GM12878 (cell line): Measurements from ENCODE around the gene OPRM1. TPM values are rescaled to one million over a fixed set of nuclear protein-coding genes. Genes with fewer than 3 reads are reported as not detected.

Experiments used
- ATAC-seq: fragments of 200-7000 bp; cut with Tn5 transposase; 3 replicates; pipeline ENCODE4 v1.9.1; 2020; ENCODE audit warnings: mild to moderate bottlenecking, moderate library complexity
- BruUV-seq: library from RNA; stranded (reverse); fragments of 400-500 nt; replicated peaks from 2 replicates; lab custom pipeline; 2021; lab: Mats Ljungman, UMichigan
- CTCF ChIA-PET: fragments of 300-600 bp; sonication (Branson Sonifier 250); formaldehyde crosslinking; extraction: SDS; loops from one replicate; lab custom pipeline; 2021; ENCODE audit warnings: inconsistent platforms; lab: Yijun Ruan, JAX
- POLR2A ChIA-PET: fragments of 350-600 bp; formaldehyde crosslinking; extraction: SDS; loops from one replicate; lab custom pipeline; 2021; ENCODE audit warnings: inconsistent platforms; lab: Charles Lee
- RAD21 ChIA-PET: fragments of 300-600 bp; sonication (Branson Sonifier 250); formaldehyde crosslinking; loops from one replicate; lab custom pipeline; 2023; ENCODE audit warnings: antibody characterized with exemption; ENCODE audit not compliant: unreplicated experiment; lab: Charles Lee
- SMC1A ChIA-PET: fragments of 300-600 bp; sonication (Branson Sonifier 250); formaldehyde crosslinking; loops from one replicate; lab custom pipeline; 2023; ENCODE audit not compliant: unreplicated experiment, uncharacterized antibody; lab: Charles Lee
- DNase-seq: peaks from one replicate; pipeline ENCODE4 v3.0.0-alpha.2; 2011; ENCODE audit warnings: low read depth, low spot score
- FAIRE-seq: peaks from 3 replicates; lab custom pipeline; 2011; peaks lifted over from hg19 to GRCh38; lab: Jason Lieb, UNC
- H2AFZ ChIP-seq: 2 replicates; pipeline ENCODE4 v1.6.0; 2011; ENCODE audit warnings: low read depth, low read length, control low read depth; ENCODE audit not compliant: control insufficient read depth
- H3K27ac ChIP-seq: 2 replicates; pipeline ENCODE4 v1.5.1; 2011; ENCODE audit warnings: control low read depth; ENCODE audit not compliant: control insufficient read depth, insufficient read depth
- H3K27me3 ChIP-seq, 2 experiments: replicated peaks in 1 of 2; 2 replicates each; pipeline versions ENCODE4 v1.6.0 to v1.6.1; 2011; ENCODE audit warnings: low read length in 1 of 2; ENCODE audit not compliant: control insufficient read depth in 2 of 2, insufficient read depth in 2 of 2
- H3K36me3 ChIP-seq, 2 experiments: 2 replicates each; pipeline ENCODE4 v1.5.1; 2011; ENCODE audit warnings: low read length in 1 of 2; ENCODE audit not compliant: control insufficient read depth in 2 of 2, insufficient read depth in 2 of 2
- H3K4me1 ChIP-seq: 2 replicates; pipeline ENCODE4 v1.6.1; 2011; ENCODE audit warnings: mild to moderate bottlenecking, low read length, moderate library complexity, mixed read lengths; ENCODE audit not compliant: control insufficient read depth, insufficient read depth
- H3K4me2 ChIP-seq: 2 replicates; pipeline ENCODE4 v1.6.0; 2011; ENCODE audit warnings: control low read depth; ENCODE audit not compliant: control insufficient read depth, insufficient read depth
- H3K4me3 ChIP-seq: fragments of 200-600 bp; sonication (generic); 2 replicates; pipeline ENCODE4 v1.5.1; 2016
- H3K79me2 ChIP-seq: 2 replicates; pipeline ENCODE4 v1.6.0; 2011; ENCODE audit warnings: low read length; ENCODE audit not compliant: control insufficient read depth, insufficient read depth
- H3K9ac ChIP-seq: 2 replicates; pipeline ENCODE4 v1.8.0; 2011; ENCODE audit warnings: low read length, control low read depth, mixed read lengths; ENCODE audit not compliant: control insufficient read depth, insufficient read depth
- H3K9me3 ChIP-seq: replicated peaks from 3 replicates; pipeline ENCODE4 v1.5.1; 2011; ENCODE audit warnings: mild to moderate bottlenecking, low read length; ENCODE audit not compliant: control insufficient read depth, insufficient read depth
- H4K20me1 ChIP-seq: 2 replicates; pipeline ENCODE4 v1.6.0; 2011; ENCODE audit not compliant: control insufficient read depth, insufficient read depth
- FOXK2 ChIP-seq: fragments of 450-650 bp; IDR thresholded peaks from 2 replicates; pipeline ENCODE4 v1.6.1; 2017; ENCODE audit warnings: mild to moderate bottlenecking, moderate library complexity
- KDM1A ChIP-seq: fragments of 200-600 bp; sonication (generic); IDR thresholded peaks from 2 replicates; pipeline ENCODE4 v1.6.1; 2016; ENCODE audit warnings: borderline replicate concordance
- NBN ChIP-seq: fragments of 450-650 bp; IDR thresholded peaks from 2 replicates; pipeline ENCODE4 v1.6.1; 2016
- NFXL1 ChIP-seq: fragments of 450-650 bp; IDR thresholded peaks from 2 replicates; pipeline ENCODE4 v1.6.1; 2017; ENCODE audit warnings: antibody characterized with exemption, mild to moderate bottlenecking, borderline replicate concordance
- NR2F1 ChIP-seq: fragments of 450-650 bp; conservative IDR thresholded peaks from 2 replicates; pipeline ENCODE4 v1.6.1; 2017; ENCODE audit warnings: mild to moderate bottlenecking
- PAX8 ChIP-seq: fragments of 450-650 bp; IDR thresholded peaks from 2 replicates; pipeline ENCODE4 v1.6.1; 2017; ENCODE audit warnings: mild to moderate bottlenecking, moderate library complexity
- PML ChIP-seq: IDR thresholded peaks from 2 replicates; pipeline ENCODE4 v1.6.1; 2012; ENCODE audit warnings: low read length, inconsistent platforms
- RAD21 ChIP-seq: IDR thresholded peaks from 2 replicates; pipeline ENCODE4 v1.6.1; 2011; ENCODE audit warnings: mild to moderate bottlenecking, low read depth, low read length, moderate library complexity; ENCODE audit not compliant: insufficient read depth
- RELB ChIP-seq: fragments of 450-650 bp; IDR thresholded peaks from 2 replicates; pipeline ENCODE4 v1.6.1; 2017; ENCODE audit warnings: low read depth, mild to moderate bottlenecking, moderate library complexity
- RFX5 ChIP-seq: IDR thresholded peaks from 2 replicates; pipeline ENCODE4 v1.6.1; 2011; ENCODE audit warnings: low read depth, low read length, improper control_type of control experiment
- SIN3A ChIP-seq: IDR thresholded peaks from 2 replicates; pipeline ENCODE4 v1.6.1; 2012; ENCODE audit warnings: low read depth, low read length, improper control_type of control experiment
- SMARCA5 ChIP-seq: fragments of 450-650 bp; IDR thresholded peaks from 2 replicates; pipeline ENCODE4 v1.6.1; 2017; ENCODE audit warnings: mild to moderate bottlenecking
- SREBF2 ChIP-seq: IDR thresholded peaks from 2 replicates; pipeline ENCODE4 v1.6.1; 2012; ENCODE audit warnings: mild to moderate bottlenecking, low read length
- SRF ChIP-seq, 2 experiments: IDR thresholded peaks; 2 replicates each; pipeline ENCODE4 v1.6.1; 2011; ENCODE audit warnings: low read depth in 2 of 2, low read length in 2 of 2, mild to moderate bottlenecking in 1 of 2, moderate library complexity in 1 of 2
- USF2 ChIP-seq: IDR thresholded peaks from 2 replicates; pipeline ENCODE4 v1.6.1; 2011; ENCODE audit warnings: low read depth, low read length, improper control_type of control experiment, borderline replicate concordance
- YBX1 ChIP-seq: fragments of 450-650 bp; IDR thresholded peaks from 2 replicates; pipeline ENCODE4 v1.6.1; 2016; ENCODE audit warnings: antibody characterized with exemption
- WGBS: methylation state at CpG from one replicate; pipeline ENCODE4 v1.1.6; 2016; ENCODE audit warnings: low lambda C conversion rate; ENCODE audit not compliant: insufficient replicate concordance, insufficient coverage; ENCODE audit errors: missing lambda C conversion rate; 5-methylcytosine and 5-hydroxymethylcytosine counted together
- in situ Hi-C: fragments of 300-500 bp; cut with MboI; formaldehyde crosslinking; loops from 9 replicates; pipeline ENCODE4 v1.14.3; 2018; ENCODE audit warnings: mixed read lengths
- intact Hi-C: fragments of 100-400 bp; cut with micrococcal nuclease; formaldehyde crosslinking; loops from one replicate; pipeline ENCODE4 v1.14.2; 2022; ENCODE audit not compliant: unreplicated experiment
- polyA plus RNA-seq, 11 experiments: library from polyadenylated mRNA; depleted of rRNA in 4 of 11; unstranded in 6 of 11; stranded (reverse) in 5 of 11; fragments of >200 nt; fragmentation: Nextera tagmentation in 4 of 11; fragmentation: Illumina TruSeq in 1 of 11; extraction: Ambion mirVana in 4 of 11; extraction: Trizol in 1 of 11; gene quantifications; 1 replicate in 1 of 11; 2 replicates in 10 of 11; pipeline versions ENCODE4 v1.2.1 to v1.2.3, GENCODE V29; 2011 to 2016; ENCODE audit warnings: inconsistent platforms in 2 of 11, missing spikeins in 2 of 11, low read depth in 1 of 11
- total RNA-seq, 4 experiments: library from RNA; depleted of rRNA in 3 of 4; stranded (reverse); fragments of >200 nt in 3 of 4; fragmentation: Illumina TruSeq in 1 of 4; extraction: Trizol in 1 of 4; gene quantifications; 2 replicates each; pipeline versions ENCODE4 v1.2.1 to v1.2.3, GENCODE V29; 2013 to 2021

OPRM1 gene
- total and polyA plus RNA-seq, 10 of the 15 experiments (the other 5 are each of a cell fraction or from before 2014, with no cell fraction given): not detected

- RAD21 ChIA-PET: interaction anchor here (1.1 kb wide), 1 partner anchor 74 kb away, joined by 3 read pairs; no protein-coding TSS in a partner anchor
- no peak for ATAC-seq
Measured at GRCh38 chr6:154202958-154203357, 163.9 kb downstream of the OPRM1 start.

GRCh38 chr6:154206141-154206540 lies 167.1 kb downstream of the OPRM1 start:
- BruUV-seq: no TSS peak
- Histone ChIP-seq H3K9ac (no peak overlapping the region), H3K27ac (no peak overlapping the region), H4K20me1 (no peaks in the 10 kb centered on the region), H3K4me1 (no peaks in the 10 kb centered on the region), H3K4me3 (no peak overlapping the region), H3K4me2 (no peak overlapping the region), H3K36me3 (peaks cover 12 to 20% of the 10 kb centered on the region in 2 experiments), H3K27me3 (no peaks in the 10 kb centered on the region), H3K79me2 (no peaks in the 10 kb centered on the region), H2AFZ (no peak overlapping the region), H3K9me3 (no peaks in the 10 kb centered on the region)
- WGBS: 47% methylated on average over 2 of the region's 2 CpGs
- ChIA-PET CTCF (interaction anchor here (2.0 kb wide), 1 partner anchor 10 kb away, joined by 4 read pairs; no protein-coding TSS in a partner anchor), POLR2A (no interaction called here), RAD21 (no interaction called here), SMC1A (interaction anchor here (1.3 kb wide), 1 partner anchor 74 kb away, joined by 3 read pairs; no protein-coding TSS in a partner anchor)
- intact Hi-C loops (no loop called here), in situ Hi-C loops (no loop called here)
- FAIRE-seq (no peak), ATAC-seq (no peak), DNase-seq (no peak)
- TF ChIP-seq NFXL1: no peak
- no peak for TF ChIP-seq PML
- no peak for TF ChIP-seq SREBF2
- no peak for TF ChIP-seq RELB
- TF ChIP-seq SRF (IDR thresholded peaks at IDR 0.05; ENCODE audit: low read depth in 2 of 2, low read length in 2 of 2): no peak
- no peak for TF ChIP-seq RAD21
- no peak for TF ChIP-seq RFX5
- TF ChIP-seq NBN: no peak
- TF ChIP-seq YBX1: no peak
- TF ChIP-seq KDM1A: no peak
- TF ChIP-seq NR2F1: no peak
- no peak for TF ChIP-seq SIN3A
- no peak for TF ChIP-seq USF2

More at GRCh38 chr6:154202958-154203357, 163.9 kb downstream of the OPRM1 start:
- DNase-seq (no peak), FAIRE-seq (no peak)
- Histone ChIP-seq H3K27ac (no peak overlapping the region), H4K20me1 (no peaks in the 10 kb centered on the region), H3K4me3 (no peak overlapping the region), H3K79me2 (no peaks in the 10 kb centered on the region), H2AFZ (no peak overlapping the region), H3K9me3 (no peaks in the 10 kb centered on the region), H3K4me2 (no peak overlapping the region), H3K9ac (no peak overlapping the region)
- ChIA-PET POLR2A (no interaction called here), CTCF (interaction anchor here (1.5 to 1.6 kb wide), 2 partner anchors 13 to 74 kb away, joined by 3 to 4 read pairs; no protein-coding TSS in a partner anchor), SMC1A (interaction anchor here (1.3 to 1.4 kb wide), 2 partner anchors 74 kb away, joined by 3 to 5 read pairs; no protein-coding TSS in a partner anchor)
- WGBS: 58% methylated on average over 6 of the region's 6 CpGs
- in situ Hi-C loops (no loop called here), intact Hi-C loops (no loop called here)
- TF ChIP-seq USF2: no peak
- TF ChIP-seq KDM1A: no peak
- no peak for TF ChIP-seq SMARCA5
- no peak for TF ChIP-seq PAX8
- TF ChIP-seq FOXK2: no peak
- TF ChIP-seq, all 136 proteins: peak for 0
- Histone ChIP-seq H3K4me1 (no peaks in the 10 kb centered on the region), H3K36me3 (peaks cover 8 to 20% of the 10 kb centered on the region in 2 experiments; a peak in 3 of 4 replicates), H3K27me3 (no peaks in the 10 kb centered on the region)
- no TSS peak for BruUV-seq
